ENCODE measurements around the gene CFAP299.

- TF ChIP-seq CTCF (IDR thresholded peaks at IDR 0.05): no peak
- no peak for TF ChIP-seq ZFX (IDR thresholded peaks at IDR 0.05; ENCODE audit: borderline replicate concordance)
Observed at GRCh38 chr4:80613470-80613869, 277.9 kb downstream of the CFAP299 start.
